Measurements from ENCODE around the gene SCTR.

Gene SCTR

GRCh38 chr2:119523383-119523951 is 816 bp downstream of the SCTR start:
- DNase-seq (ENCODE audit: low read depth in 1 of 2, low spot score in 1 of 2): no peak

GRCh38 chr2:119522671-119523070 is 1.6 kb downstream of the SCTR start:
- no peak for DNase-seq (ENCODE audit: low read depth in 1 of 2, low spot score in 1 of 2)

GRCh38 chr2:119521433-119522050 is 2.7 kb downstream of the SCTR start:
- DNase-seq (ENCODE audit: low read depth in 1 of 2, low spot score in 1 of 2): no peak

- no peak for DNase-seq (ENCODE audit: low read depth in 1 of 2, low spot score in 1 of 2)
Observed at GRCh38 chr2:119520696-119521432, 3.4 kb downstream of the SCTR start.

GRCh38 chr2:119519057-119519408 is 5.2 kb downstream of the SCTR start:
- DNase-seq (ENCODE audit: low read depth in 1 of 2, low spot score in 1 of 2): no peak

GRCh38 chr2:119518401-119519056 is 5.8 kb downstream of the SCTR start:
- no peak for DNase-seq (ENCODE audit: low read depth in 1 of 2, low spot score in 1 of 2)

- DNase-seq (ENCODE audit: low read depth in 1 of 2, low spot score in 1 of 2): peak in 1 of 2 donors; percentile 18
Observed at GRCh38 chr2:119517433-119517832, 6.8 kb downstream of the SCTR start.

GRCh38 chr2:119516121-119516520 is 8.2 kb downstream of the SCTR start:
- DNase-seq (ENCODE audit: low read depth in 1 of 2, low spot score in 1 of 2): no peak

- DNase-seq (ENCODE audit: low read depth in 1 of 2, low spot score in 1 of 2): no peak
Observed at GRCh38 chr2:119513832-119514231, 10.5 kb downstream of the SCTR start.

GRCh38 chr2:119512946-119513345 is 11.3 kb downstream of the SCTR start:
- DNase-seq (ENCODE audit: low read depth in 1 of 2, low spot score in 1 of 2): no peak

GRCh38 chr2:119511989-119512388 is 12.3 kb downstream of the SCTR start:
- DNase-seq (ENCODE audit: low read depth in 1 of 2, low spot score in 1 of 2): no peak

- DNase-seq (ENCODE audit: low read depth in 1 of 2, low spot score in 1 of 2): no peak
Observed at GRCh38 chr2:119508756-119509155, 15.5 kb downstream of the SCTR start.

GRCh38 chr2:119496682-119497081 is 27.6 kb downstream of the SCTR start:
- DNase-seq (ENCODE audit: low read depth in 1 of 2, low spot score in 1 of 2): no peak

GRCh38 chr2:119495948-119496347 is 28.3 kb downstream of the SCTR start:
- DNase-seq (ENCODE audit: low read depth in 1 of 2, low spot score in 1 of 2): no peak

GRCh38 chr2:119494163-119494790 is 30.0 kb downstream of the SCTR start:
- DNase-seq (ENCODE audit: low read depth in 1 of 2, low spot score in 1 of 2): no peak

GRCh38 chr2:119491776-119492525 is 32.3 kb downstream of the SCTR start:
- no peak for DNase-seq (ENCODE audit: low read depth in 1 of 2, low spot score in 1 of 2)

GRCh38 chr2:119490653-119491195 is 33.6 kb downstream of the SCTR start:
- DNase-seq (ENCODE audit: low read depth in 1 of 2, low spot score in 1 of 2): no peak

- no peak for DNase-seq (ENCODE audit: low read depth in 1 of 2, low spot score in 1 of 2)
Observed at GRCh38 chr2:119490106-119490505, 34.2 kb downstream of the SCTR start.

- DNase-seq (ENCODE audit: low read depth in 1 of 2, low spot score in 1 of 2): no peak
Observed at GRCh38 chr2:119489232-119489952, 34.9 kb downstream of the SCTR start.

Data from activated CD4-positive, alpha-beta T cell treated with anti-CD3 and anti-CD28 coated beads, Interleukin-2, amount 50 U/mL, for 24 hours (primary cell).